ENCODE measurements around the gene PSMD8.

- TF ChIP-seq POLR2A (IDR thresholded peaks at IDR 0.05) = no peak
- TF ChIP-seq, protein P1, sequence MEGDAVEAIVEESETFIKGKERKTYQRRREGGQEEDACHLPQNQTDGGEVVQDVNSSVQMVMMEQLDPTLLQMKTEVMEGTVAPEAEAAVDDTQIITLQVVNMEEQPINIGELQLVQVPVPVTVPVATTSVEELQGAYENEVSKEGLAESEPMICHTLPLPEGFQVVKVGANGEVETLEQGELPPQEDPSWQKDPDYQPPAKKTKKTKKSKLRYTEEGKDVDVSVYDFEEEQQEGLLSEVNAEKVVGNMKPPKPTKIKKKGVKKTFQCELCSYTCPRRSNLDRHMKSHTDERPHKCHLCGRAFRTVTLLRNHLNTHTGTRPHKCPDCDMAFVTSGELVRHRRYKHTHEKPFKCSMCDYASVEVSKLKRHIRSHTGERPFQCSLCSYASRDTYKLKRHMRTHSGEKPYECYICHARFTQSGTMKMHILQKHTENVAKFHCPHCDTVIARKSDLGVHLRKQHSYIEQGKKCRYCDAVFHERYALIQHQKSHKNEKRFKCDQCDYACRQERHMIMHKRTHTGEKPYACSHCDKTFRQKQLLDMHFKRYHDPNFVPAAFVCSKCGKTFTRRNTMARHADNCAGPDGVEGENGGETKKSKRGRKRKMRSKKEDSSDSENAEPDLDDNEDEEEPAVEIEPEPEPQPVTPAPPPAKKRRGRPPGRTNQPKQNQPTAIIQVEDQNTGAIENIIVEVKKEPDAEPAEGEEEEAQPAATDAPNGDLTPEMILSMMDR (IDR thresholded peaks at IDR 0.05 in 8 of 11, conservative IDR thresholded peaks at IDR 0.05 in 3 of 11) = no peak
Observed at GRCh38 chr19:38433268-38433733, 58.9 kb downstream of the PSMD8 start, which contains the start of gene RYR1.

All from spleen (tissue), 7 donors.